Gastroesophageal sphincter (tissue), 4 donors: ENCODE results near the gene EFHC2. TPM values are rescaled to one million over a fixed set of nuclear protein-coding genes. Genes with fewer than 3 reads are reported as not detected.

ENCODE experiments used
- ATAC-seq: fragments of 150-250 bp; one replicate; pipeline ENCODE4 v1.9.1; 2016; ENCODE audit warnings: mild to moderate bottlenecking, moderate library complexity
- H3K27ac ChIP-seq, 4 donors: fragments of 200-600 bp; sonication (generic) in 3 of 4; 1 replicate in 3 of 4; 2 replicates in 1 of 4; pipeline ENCODE4 v1.5.1; 2016 to 2019
- H3K27me3 ChIP-seq: fragments of 200-600 bp; sonication (generic); one replicate; pipeline ENCODE4 v1.5.1; 2019
- H3K36me3 ChIP-seq, 2 donors: fragments of 200-600 bp; sonication (generic); one replicate each; pipeline ENCODE4 v1.5.1; 2019; ENCODE audit warnings: control low read depth in 1 of 2
- H3K4me1 ChIP-seq, 3 donors: fragments of 200-600 bp; sonication (generic); 1 replicate in 2 of 3; 2 replicates in 1 of 3; pipeline ENCODE4 v1.5.1; 2016 to 2019; ENCODE audit warnings: control low read depth in 2 of 3
- H3K4me3 ChIP-seq, 2 donors: fragments of 200-600 bp; sonication (generic); one replicate each; pipeline ENCODE4 v1.5.1; 2019; ENCODE audit warnings: mild to moderate bottlenecking in 1 of 2, moderate library complexity in 1 of 2
- H3K9me3 ChIP-seq, 3 donors: fragments of 200-600 bp; sonication (generic); one replicate each; pipeline ENCODE4 v1.5.1; 2017 to 2019; ENCODE audit warnings: control low read depth in 2 of 3
- CTCF ChIP-seq, 4 experiments: fragments of 200-600 bp in 2 of 4; fragments of 450-650 bp in 2 of 4; sonication (generic) in 1 of 4; IDR thresholded peaks; one replicate each; pipeline ENCODE4 v1.5.1; 2017 to 2019; ENCODE audit warnings: antibody characterized with exemption in 4 of 4, mild to moderate bottlenecking in 2 of 4, moderate library complexity in 2 of 4
- EP300 ChIP-seq: sonication (generic); formaldehyde crosslinking; IDR thresholded peaks from one replicate; pipeline ENCODE4 v1.6.1; 2017; ENCODE audit warnings: antibody characterized with exemption, mild to moderate bottlenecking
- POLR2A ChIP-seq, 2 donors: fragments of 450-650 bp; IDR thresholded peaks; one replicate each; pipeline ENCODE4 v1.6.1; 2017; ENCODE audit warnings: antibody characterized with exemption in 2 of 2, mild to moderate bottlenecking in 2 of 2, moderate library complexity in 1 of 2
- POLR2AphosphoS5 ChIP-seq: sonication (generic); formaldehyde crosslinking; IDR thresholded peaks from one replicate; pipeline ENCODE4 v1.6.1; 2017; ENCODE audit warnings: antibody characterized with exemption
- WGBS, 2 donors: methylation state at CpG; one replicate each; pipeline ENCODE4 v1.1.5; 2018; ENCODE audit warnings: low coverage in 1 of 2; 5-methylcytosine and 5-hydroxymethylcytosine counted together
- total RNA-seq, 4 donors: library from RNA; depleted of rRNA; stranded (reverse); fragments of >200 nt; gene quantifications; one replicate each; pipeline ENCODE4 v1.1.0, GENCODE V29; 2016

EFHC2 gene
- total RNA-seq, 4 donors from 2014 or later = 2.7 to 15.9 (median 8.7) TPM

GRCh38 chrX:44349561-44349960 lies 6.1 kb upstream of the EFHC2 start:
- no peaks in the 10 kb centered on the region for H3K27me3 ChIP-seq
- H3K27ac ChIP-seq = no peak overlapping the region
- ATAC-seq = no peak
- H3K4me1 ChIP-seq = no peaks in the 10 kb centered on the region
- no peaks in the 10 kb centered on the region for H3K36me3 ChIP-seq
- H3K9me3 ChIP-seq = no peaks in the 10 kb centered on the region
- TF ChIP-seq POLR2AphosphoS5 (no peak), CTCF (IDR thresholded peaks at IDR 0.05) (no peak), POLR2A (IDR thresholded peaks at IDR 0.05) (no peak), EP300 (no peak)
- no peak overlapping the region for H3K4me3 ChIP-seq
- 46 to 63% methylated on average over 3 of the region's 5 CpGs for WGBS, 2 donors

- H3K27ac ChIP-seq = peak overlapping the region in 1 of 4 donors; percentile 55
Observed at GRCh38 chrX:44344687-44345086, 1.2 kb upstream of the EFHC2 start.

GRCh38 chrX:44344194-44344593 lies 722 bp upstream of the EFHC2 start:
- Histone ChIP-seq H3K9me3 (no peaks in the 10 kb centered on the region), H3K4me1 (peaks cover 0 to 5% (median 0%) of the 10 kb centered on the region in 3 donors), H3K36me3 (no peaks in the 10 kb centered on the region), H3K27me3 (no peaks in the 10 kb centered on the region), H3K27ac (peak overlapping the region in 1 of 4 donors; percentile 55), H3K4me3 (peak overlapping the region in 1 of 2 donors; percentile 59)
- no peak for ATAC-seq
- no peak for TF ChIP-seq POLR2AphosphoS5
- no peak for TF ChIP-seq POLR2A (IDR thresholded peaks at IDR 0.05)
- no peak for TF ChIP-seq CTCF (IDR thresholded peaks at IDR 0.05)
- TF ChIP-seq EP300 = no peak
- 41 to 53% methylated on average over 8 to 11 of the region's 16 CpGs for WGBS, 2 donors

More at GRCh38 chrX:44344687-44345086, 1.2 kb upstream of the EFHC2 start:
- no peak for ATAC-seq
- H3K36me3 ChIP-seq = no peaks in the 10 kb centered on the region
- H3K9me3 ChIP-seq = no peaks in the 10 kb centered on the region
- WGBS, 2 donors = 49 to 53% methylated on average over 7 of the region's 7 CpGs
- no peaks in the 10 kb centered on the region for H3K27me3 ChIP-seq
- TF ChIP-seq CTCF (IDR thresholded peaks at IDR 0.05) (no peak), POLR2AphosphoS5 (no peak), POLR2A (IDR thresholded peaks at IDR 0.05) (no peak), EP300 (no peak)
- H3K4me3 ChIP-seq = no peak overlapping the region
- peaks cover 0 to 5% (median 0%) of the 10 kb centered on the region in 3 donors for H3K4me1 ChIP-seq

GRCh38 chrX:44342866-44343265 lies 606 bp downstream of the EFHC2 start:
- peaks cover 0 to 5% (median 0%) of the 10 kb centered on the region in 3 donors for H3K4me1 ChIP-seq
- H3K27ac ChIP-seq = peak overlapping the region in 1 of 4 donors; percentile 55
- H3K36me3 ChIP-seq = no peaks in the 10 kb centered on the region
- no peaks in the 10 kb centered on the region for H3K9me3 ChIP-seq
- H3K27me3 ChIP-seq = no peaks in the 10 kb centered on the region
- H3K4me3 ChIP-seq = peak overlapping the region; percentile 43 to 59
- ATAC-seq = no peak
- WGBS, 2 donors = 43 to 80% methylated on average over 1 of the region's 3 CpGs
- TF ChIP-seq POLR2AphosphoS5 (no peak), POLR2A (IDR thresholded peaks at IDR 0.05) (no peak), CTCF (IDR thresholded peaks at IDR 0.05) (no peak), EP300 (no peak)

- no peaks in the 10 kb centered on the region for H3K27me3 ChIP-seq
- H3K4me1 ChIP-seq = peaks cover 0 to 5% (median 0%) of the 10 kb centered on the region in 3 donors
- H3K4me3 ChIP-seq = no peak overlapping the region
- TF ChIP-seq CTCF (IDR thresholded peaks at IDR 0.05) (no peak), POLR2AphosphoS5 (no peak), EP300 (no peak), POLR2A (IDR thresholded peaks at IDR 0.05) (no peak)
- H3K36me3 ChIP-seq = no peaks in the 10 kb centered on the region
- H3K9me3 ChIP-seq = no peaks in the 10 kb centered on the region
- ATAC-seq = no peak
- H3K27ac ChIP-seq = no peak overlapping the region
- whole genome bisulfite sequencing, 2 donors = 77 to 100% methylated on average over 1 to 5 of the region's 5 CpGs
Observed at GRCh38 chrX:44338361-44338760, 5.1 kb downstream of the EFHC2 start.
